ENCODE results near the gene XPC.
A peak's percentile ranks its signal among the peaks of the same experiment; 100 is the strongest.
"Not testable (repeated sequence)": the region's sequence is repeated elsewhere in the genome, so short reads cannot be mapped to it uniquely, and the experiment has no call there.

The XPC gene

GRCh38 chr3:14178247-14179113 is at the start of gene XPC, which contains the start of gene LSM3:
Gene XPC (minus strand): TSS chr3:14178601. CDS start chr3:14178568, 33 bp downstream.
Gene LSM3 (plus strand): TSS chr3:14178817. CDS start chr3:14178861, 44 bp downstream.
- peak; percentile 97 for DNase-seq (ENCODE audit: low spot score)

GRCh38 chr3:14227856-14228255 is 49.5 kb upstream of the XPC start:
- no peak for DNase-seq (ENCODE audit: low spot score)

- DNase-seq (ENCODE audit: low spot score) = not testable (repeated sequence)
These were observed 48.0 kb upstream of the XPC start for GRCh38 chr3:14226351-14226750.

- DNase-seq (ENCODE audit: low spot score) = no peak
These were observed 47.0 kb upstream of the XPC start for GRCh38 chr3:14225421-14225820.

- DNase-seq (ENCODE audit: low spot score) = no peak
These were observed 46.5 kb upstream of the XPC start for GRCh38 chr3:14224895-14225294.

GRCh38 chr3:14223595-14223994 is 45.2 kb upstream of the XPC start:
- no peak for DNase-seq (ENCODE audit: low spot score)

GRCh38 chr3:14222900-14223594 is 44.6 kb upstream of the XPC start:
- no peak for DNase-seq (ENCODE audit: low spot score)

GRCh38 chr3:14222457-14222856 is 44.1 kb upstream of the XPC start:
- no peak for DNase-seq (ENCODE audit: low spot score)

- DNase-seq (ENCODE audit: low spot score) = no peak
These were observed 43.5 kb upstream of the XPC start for GRCh38 chr3:14221902-14222301.

- no peak for DNase-seq (ENCODE audit: low spot score)
These were observed 42.5 kb upstream of the XPC start for GRCh38 chr3:14220933-14221332.

- DNase-seq (ENCODE audit: low spot score) = no peak
These were observed 40.0 kb upstream of the XPC start for GRCh38 chr3:14218355-14218754.

- no peak for DNase-seq (ENCODE audit: low spot score)
These were observed 38.1 kb upstream of the XPC start for GRCh38 chr3:14216257-14217048.

GRCh38 chr3:14214764-14215163 is 36.4 kb upstream of the XPC start:
- DNase-seq (ENCODE audit: low spot score) = no peak

- no peak for DNase-seq (ENCODE audit: low spot score)
These were observed 34.8 kb upstream of the XPC start for GRCh38 chr3:14213066-14213774.

GRCh38 chr3:14212032-14212431 is 33.6 kb upstream of the XPC start:
- DNase-seq (ENCODE audit: low spot score) = no peak

GRCh38 chr3:14211621-14212020 is 33.2 kb upstream of the XPC start:
- no peak for DNase-seq (ENCODE audit: low spot score)

GRCh38 chr3:14210843-14211594 is 32.6 kb upstream of the XPC start:
- DNase-seq (ENCODE audit: low spot score) = peak; percentile 72

- DNase-seq (ENCODE audit: low spot score) = no peak
These were observed 31.9 kb upstream of the XPC start for GRCh38 chr3:14210290-14210688.

GRCh38 chr3:14209581-14210289 is 31.3 kb upstream of the XPC start:
- no peak for DNase-seq (ENCODE audit: low spot score)

- DNase-seq (ENCODE audit: low spot score) = no peak
These were observed 30.6 kb upstream of the XPC start for GRCh38 chr3:14208977-14209394.

All from AG08395 (cell line).